Measurements from ENCODE around the gene DLG2.
"Not testable (repeated sequence)": the region's sequence is repeated elsewhere in the genome, so short reads cannot be mapped to it uniquely, and the experiment has no call there.

The DLG2 gene

GRCh38 chr11:84795698-84796097, 831.4 kb downstream of the DLG2 start:
- TF ChIP-seq, protein P1, sequence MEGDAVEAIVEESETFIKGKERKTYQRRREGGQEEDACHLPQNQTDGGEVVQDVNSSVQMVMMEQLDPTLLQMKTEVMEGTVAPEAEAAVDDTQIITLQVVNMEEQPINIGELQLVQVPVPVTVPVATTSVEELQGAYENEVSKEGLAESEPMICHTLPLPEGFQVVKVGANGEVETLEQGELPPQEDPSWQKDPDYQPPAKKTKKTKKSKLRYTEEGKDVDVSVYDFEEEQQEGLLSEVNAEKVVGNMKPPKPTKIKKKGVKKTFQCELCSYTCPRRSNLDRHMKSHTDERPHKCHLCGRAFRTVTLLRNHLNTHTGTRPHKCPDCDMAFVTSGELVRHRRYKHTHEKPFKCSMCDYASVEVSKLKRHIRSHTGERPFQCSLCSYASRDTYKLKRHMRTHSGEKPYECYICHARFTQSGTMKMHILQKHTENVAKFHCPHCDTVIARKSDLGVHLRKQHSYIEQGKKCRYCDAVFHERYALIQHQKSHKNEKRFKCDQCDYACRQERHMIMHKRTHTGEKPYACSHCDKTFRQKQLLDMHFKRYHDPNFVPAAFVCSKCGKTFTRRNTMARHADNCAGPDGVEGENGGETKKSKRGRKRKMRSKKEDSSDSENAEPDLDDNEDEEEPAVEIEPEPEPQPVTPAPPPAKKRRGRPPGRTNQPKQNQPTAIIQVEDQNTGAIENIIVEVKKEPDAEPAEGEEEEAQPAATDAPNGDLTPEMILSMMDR (IDR thresholded peaks at IDR 0.05; ENCODE audit: insufficient read depth, low read depth, low read length, missing control alignments): no peak
- DNase-seq (ENCODE audit: low read depth): no peak

DNA sequence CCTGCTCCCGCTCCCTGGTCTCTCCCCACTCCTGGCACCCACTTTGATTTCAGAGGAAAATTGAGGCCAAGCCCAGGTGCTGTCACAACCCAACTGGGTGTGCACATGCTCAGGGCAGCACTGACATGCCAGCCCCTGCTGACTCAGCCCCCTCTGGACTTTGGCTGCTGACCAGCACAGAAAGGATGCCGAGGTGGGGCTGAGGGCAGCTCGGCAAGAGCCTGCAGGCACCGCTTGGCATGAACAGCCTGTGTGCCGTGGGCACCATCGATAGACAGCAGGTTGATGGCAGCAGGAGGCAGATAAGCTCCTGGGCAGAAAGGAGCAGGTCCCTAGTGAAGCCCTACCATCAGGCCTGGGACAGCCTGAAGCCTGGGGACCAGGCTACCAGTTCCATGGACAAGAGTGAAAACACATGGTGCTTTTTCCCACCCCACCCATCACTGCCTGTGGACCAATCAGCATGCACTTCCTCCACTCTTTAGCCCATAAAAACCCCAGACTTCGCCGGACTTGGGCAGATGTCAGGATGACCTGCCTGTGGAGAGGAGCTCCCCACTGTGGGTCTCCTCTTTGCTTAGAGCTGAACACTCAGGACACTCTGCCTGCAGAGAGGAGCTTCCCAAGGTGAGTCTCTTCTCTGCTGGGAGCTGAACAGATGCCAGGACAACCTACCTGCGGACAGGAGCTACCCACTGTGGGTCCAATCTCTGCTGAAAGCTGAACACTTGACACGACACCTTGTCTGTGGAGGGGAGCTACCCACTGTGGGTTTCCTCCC, 832.3 kb downstream of the DLG2 start:
- no peak overlapping the region for H3K4me3 ChIP-seq (ENCODE audit: low read length)
- TF ChIP-seq, protein P1 (IDR thresholded peaks at IDR 0.05; ENCODE audit: insufficient read depth, low read depth, low read length, missing control alignments): no peak
- no peak for DNase-seq (ENCODE audit: low read depth)

More at GRCh38 chr11:84795698-84796097, 831.4 kb downstream of the DLG2 start:
- no peak overlapping the region for H3K4me3 ChIP-seq (ENCODE audit: low read length)

GRCh38 chr11:84793318-84793717, 833.8 kb downstream of the DLG2 start:
- H3K4me3 ChIP-seq (ENCODE audit: low read length): no peak overlapping the region

GRCh38 chr11:84790849-84791427, 836.2 kb downstream of the DLG2 start:
- TF ChIP-seq, protein P1 (IDR thresholded peaks at IDR 0.05; ENCODE audit: insufficient read depth, low read depth, low read length, missing control alignments): no peak
- no peak overlapping the region for H3K4me3 ChIP-seq (ENCODE audit: low read length)
- no peak for DNase-seq (ENCODE audit: low read depth)

More at GRCh38 chr11:84793318-84793717, 833.8 kb downstream of the DLG2 start:
- TF ChIP-seq, protein P1 (IDR thresholded peaks at IDR 0.05; ENCODE audit: insufficient read depth, low read depth, low read length, missing control alignments): no peak
- no peak for DNase-seq (ENCODE audit: low read depth)

DNA sequence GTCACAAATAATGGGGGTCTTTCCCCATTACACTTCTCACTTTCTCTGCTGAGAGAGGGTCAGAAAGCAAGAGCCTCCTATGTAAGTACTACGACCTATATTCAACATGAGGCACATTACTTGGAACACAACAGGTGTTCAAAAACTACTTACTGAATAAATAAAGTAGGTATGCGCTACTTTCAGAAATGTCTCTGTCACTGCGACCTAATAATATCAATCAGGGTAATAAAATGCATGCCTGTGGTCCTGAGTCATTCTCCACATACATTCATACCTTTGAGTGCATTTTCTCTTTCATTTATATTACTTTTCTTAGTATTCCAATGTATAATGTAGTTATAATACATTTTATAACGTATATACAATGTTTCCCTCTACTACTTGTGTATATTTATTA, 838.9 kb downstream of the DLG2 start:
- TF ChIP-seq, protein P1 (IDR thresholded peaks at IDR 0.05; ENCODE audit: insufficient read depth, low read depth, low read length, missing control alignments): no peak

DNA sequence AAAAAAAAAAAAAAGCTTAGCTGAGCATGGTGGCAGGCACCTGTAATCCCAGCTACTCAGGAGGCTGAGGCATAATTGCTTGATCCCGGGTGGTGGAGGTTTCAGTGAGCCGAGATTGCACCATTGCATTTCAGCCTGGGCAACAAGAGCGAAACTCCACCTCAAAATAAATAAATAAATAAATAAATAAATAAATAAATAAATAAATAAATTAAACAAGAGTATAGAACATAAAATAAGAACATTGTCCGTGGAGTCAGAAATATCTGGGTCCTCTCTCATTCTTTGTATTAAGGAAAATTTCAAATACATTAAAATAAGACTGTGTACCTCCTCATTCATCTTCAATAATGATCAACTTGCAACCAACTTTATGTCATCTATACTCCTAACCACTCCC, 843.0 kb downstream of the DLG2 start:
- DNase-seq (ENCODE audit: low read depth); H3K4me3 ChIP-seq (ENCODE audit: low read length): not testable (repeated sequence)

More for the DNA sequence above, 838.9 kb downstream of the DLG2 start:
- DNase-seq (ENCODE audit: low read depth): no peak
- H3K4me3 ChIP-seq (ENCODE audit: low read length): no peak overlapping the region

DNA sequence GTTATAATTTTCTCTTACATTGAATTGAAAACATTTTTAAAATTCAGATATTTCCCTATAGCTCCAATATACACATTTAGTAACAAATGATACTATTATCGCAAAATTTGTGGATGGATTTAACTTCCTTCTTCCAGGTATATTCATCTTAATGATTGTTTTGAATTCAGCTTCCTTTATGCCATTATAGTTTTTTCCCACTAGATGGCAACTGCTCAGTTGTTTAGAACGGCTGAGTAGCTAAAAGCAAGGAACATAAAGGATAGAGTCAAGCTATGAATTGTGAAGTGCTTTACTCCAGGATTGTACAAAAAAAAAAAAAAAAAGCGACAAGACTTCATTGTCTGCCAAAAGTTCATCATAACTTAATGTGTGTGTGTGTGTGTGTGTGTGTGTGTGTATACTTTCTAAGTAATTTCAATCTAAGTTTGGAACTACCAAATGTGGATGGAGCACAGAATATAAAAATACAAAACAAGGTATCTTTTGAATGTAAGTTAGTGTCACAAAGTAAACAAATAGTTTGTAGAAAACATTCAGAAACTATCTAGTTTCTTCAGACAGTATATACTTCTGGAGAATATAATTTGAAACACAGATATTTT, 846.4 kb downstream of the DLG2 start:
- peak; percentile 48 for DNase-seq (ENCODE audit: low read depth)
- H3K4me3 ChIP-seq (ENCODE audit: low read length): no peak overlapping the region
- TF ChIP-seq, protein P1 (IDR thresholded peaks at IDR 0.05; ENCODE audit: insufficient read depth, low read depth, low read length, missing control alignments): peak; percentile 58

Data from epithelial cell of esophagus (primary cell).